ENCODE measurements around the gene RTL1. TPM values are rescaled to one million over a fixed set of nuclear protein-coding genes. Genes with fewer than 3 reads are reported as not detected.

The RTL1 gene
- total RNA-seq, 2 donors from 2014 or later, result not detected

- Histone ChIP-seq H3K27ac (no peak overlapping the region), H3K9me3 (no peaks in the 10 kb centered on the region), H3K4me3 (no peak overlapping the region), H3K27me3 (replicated peaks; ENCODE audit: insufficient read depth) (no peaks in the 10 kb centered on the region), H3K36me3 (no peaks in the 10 kb centered on the region), H3K4me1 (ENCODE audit: control insufficient read depth in 1 of 2, low read depth in 2 of 2) (no peaks in the 10 kb centered on the region)
- DNase-seq (ENCODE audit: low spot score) (no peak), ATAC-seq (ENCODE audit: insufficient number of reproducible peaks, low FRiP score, low read depth) (no peak)
- no peak for TF ChIP-seq CTCF (IDR thresholded peaks at IDR 0.05)
Measured at GRCh38 chr14:100906420-100906819, 2.9 kb upstream of the RTL1 start.

- H3K9me3 ChIP-seq, result no peaks in the 10 kb centered on the region
- H3K4me3 ChIP-seq, result no peak overlapping the region
- no peaks in the 10 kb centered on the region for H3K4me1 ChIP-seq (ENCODE audit: control insufficient read depth in 1 of 2, low read depth in 2 of 2)
- no peak overlapping the region for H3K27ac ChIP-seq
- no peaks in the 10 kb centered on the region for H3K36me3 ChIP-seq
- no peak for DNase-seq (ENCODE audit: low spot score)
- H3K27me3 ChIP-seq (replicated peaks; ENCODE audit: insufficient read depth), result no peaks in the 10 kb centered on the region
- TF ChIP-seq CTCF (IDR thresholded peaks at IDR 0.05), result no peak
- ATAC-seq (ENCODE audit: insufficient number of reproducible peaks, low FRiP score, low read depth), result no peak
Measured at GRCh38 chr14:100905166-100905565, 1.6 kb upstream of the RTL1 start.

- ATAC-seq (ENCODE audit: insufficient number of reproducible peaks, low FRiP score, low read depth) (no peak), DNase-seq (ENCODE audit: low spot score) (no peak)
- TF ChIP-seq CTCF (IDR thresholded peaks at IDR 0.05), result no peak
- Histone ChIP-seq H3K27me3 (replicated peaks; ENCODE audit: insufficient read depth) (no peaks in the 10 kb centered on the region), H3K9me3 (no peaks in the 10 kb centered on the region), H3K27ac (no peak overlapping the region), H3K4me1 (ENCODE audit: control insufficient read depth in 1 of 2, low read depth in 2 of 2) (no peaks in the 10 kb centered on the region), H3K4me3 (no peak overlapping the region), H3K36me3 (no peaks in the 10 kb centered on the region)
Measured at GRCh38 chr14:100904307-100905087, 975 bp upstream of the RTL1 start.

- TF ChIP-seq CTCF (IDR thresholded peaks at IDR 0.05), result no peak
Measured at GRCh38 chr14:100903134-100903468, 421 bp downstream of the RTL1 start.

GRCh38 chr14:100902295-100903133, 1.0 kb downstream of the RTL1 start:
- DNase-seq (ENCODE audit: low spot score) (no peak), ATAC-seq (ENCODE audit: insufficient number of reproducible peaks, low FRiP score, low read depth) (no peak)
- Histone ChIP-seq H3K4me1 (ENCODE audit: control insufficient read depth in 1 of 2, low read depth in 2 of 2) (no peaks in the 10 kb centered on the region), H3K9me3 (no peaks in the 10 kb centered on the region), H3K36me3 (no peaks in the 10 kb centered on the region), H3K27me3 (replicated peaks; ENCODE audit: insufficient read depth) (no peaks in the 10 kb centered on the region), H3K4me3 (no peak overlapping the region), H3K27ac (no peak overlapping the region)
- TF ChIP-seq CTCF (IDR thresholded peaks at IDR 0.05), result no peak

More at GRCh38 chr14:100903134-100903468, 421 bp downstream of the RTL1 start:
- Histone ChIP-seq H3K27ac (no peak overlapping the region), H3K9me3 (no peaks in the 10 kb centered on the region), H3K27me3 (replicated peaks; ENCODE audit: insufficient read depth) (no peaks in the 10 kb centered on the region), H3K4me3 (no peak overlapping the region), H3K4me1 (ENCODE audit: control insufficient read depth in 1 of 2, low read depth in 2 of 2) (no peaks in the 10 kb centered on the region), H3K36me3 (no peaks in the 10 kb centered on the region)
- DNase-seq (ENCODE audit: low spot score) (no peak), ATAC-seq (ENCODE audit: insufficient number of reproducible peaks, low FRiP score, low read depth) (no peak)

Data from thoracic aorta (tissue), 2 donors.